Activated CD4-positive, alpha-beta T cell treated with anti-CD3 and anti-CD28 coated beads for 1 hour (primary cell): Measurements from ENCODE around the gene RYR2.
"Not testable (repeated sequence)": the region's sequence is repeated elsewhere in the genome, so short reads cannot be mapped to it uniquely, and the experiment has no call there.

Source experiments
- DNase-seq: peaks from one replicate; pipeline ENCODE4 v3.0.0-alpha.2; 2020

RYR2 gene

DNA sequence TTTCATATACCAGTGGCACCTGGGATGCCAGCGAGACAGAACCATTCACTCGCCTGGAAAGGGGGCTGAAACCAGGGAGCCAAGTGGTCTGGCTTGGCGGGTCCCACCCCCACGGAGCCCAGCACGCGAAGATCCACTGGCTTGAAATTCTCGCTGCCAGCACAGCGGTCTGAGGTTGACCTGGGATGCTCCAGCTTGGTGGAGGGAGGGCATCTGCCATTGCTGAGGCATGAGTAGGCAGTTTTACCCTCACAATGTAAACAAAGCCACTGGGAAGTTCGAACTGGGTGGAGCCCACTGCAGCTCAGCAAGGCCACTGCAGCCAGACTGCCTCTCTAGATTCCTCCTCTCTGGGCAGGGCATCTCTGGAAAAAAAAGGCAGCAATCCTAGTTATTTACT, 778.6 kb downstream of the RYR2 start:
- not testable (repeated sequence) for DNase-seq

DNA sequence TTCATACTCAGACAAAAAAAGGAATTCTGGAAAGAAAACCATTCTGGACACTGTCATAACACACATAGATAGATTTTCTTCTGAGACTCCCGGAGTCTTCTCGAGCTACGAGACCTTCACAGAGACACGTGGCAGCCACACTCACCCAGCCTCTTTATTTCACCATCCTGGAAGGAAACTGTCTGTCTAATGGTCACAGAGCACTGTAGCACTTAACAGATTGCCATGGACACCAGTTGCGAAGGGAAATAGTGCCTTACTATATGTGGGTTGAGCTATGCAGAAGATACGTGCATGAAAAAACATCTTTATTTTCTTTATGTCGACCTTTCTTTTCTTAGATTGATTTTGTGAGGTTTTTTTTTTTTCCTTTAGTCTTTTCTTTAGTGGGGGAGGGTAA, 790.9 kb downstream of the RYR2 start:
- DNase-seq, result no peak

DNA sequence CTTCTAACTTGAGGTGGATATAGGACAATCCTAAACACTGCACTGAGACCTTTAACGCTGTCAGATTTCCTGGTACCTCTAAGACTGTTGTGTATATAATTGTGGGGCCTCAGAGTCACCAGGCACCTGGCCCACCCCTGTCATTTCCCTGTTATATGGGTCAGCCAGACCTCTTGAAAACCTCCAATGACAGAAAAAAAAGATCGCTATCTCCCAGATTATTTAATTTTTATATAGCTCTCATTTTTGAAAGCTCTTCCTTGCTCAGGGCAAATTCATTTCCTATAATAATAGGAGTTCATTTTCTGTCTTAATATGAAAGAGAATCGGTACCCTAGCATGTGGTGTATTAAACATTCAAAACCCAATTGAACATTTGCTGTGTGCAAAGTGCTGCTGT, 792.1 kb downstream of the RYR2 start:
- no peak for DNase-seq

DNA sequence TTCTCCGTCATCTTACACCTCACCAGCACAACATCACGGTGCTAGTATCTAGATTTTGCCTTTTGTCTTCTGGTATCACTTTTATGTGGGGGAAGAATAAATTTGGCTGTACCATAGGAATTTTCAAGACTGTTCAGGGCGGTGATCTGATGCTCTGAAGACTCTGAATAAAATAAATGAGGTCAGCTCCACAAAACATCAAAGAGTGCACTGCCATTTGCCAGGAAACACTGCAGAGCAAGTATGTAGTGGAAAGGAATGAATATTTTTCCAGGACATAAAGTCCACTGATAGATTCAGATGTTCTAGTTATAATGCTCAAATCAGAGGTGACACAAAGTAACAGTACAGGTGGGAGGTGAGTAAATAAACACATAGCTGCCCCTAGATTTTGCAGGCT, 792.5 kb downstream of the RYR2 start:
- DNase-seq, result no peak

DNA sequence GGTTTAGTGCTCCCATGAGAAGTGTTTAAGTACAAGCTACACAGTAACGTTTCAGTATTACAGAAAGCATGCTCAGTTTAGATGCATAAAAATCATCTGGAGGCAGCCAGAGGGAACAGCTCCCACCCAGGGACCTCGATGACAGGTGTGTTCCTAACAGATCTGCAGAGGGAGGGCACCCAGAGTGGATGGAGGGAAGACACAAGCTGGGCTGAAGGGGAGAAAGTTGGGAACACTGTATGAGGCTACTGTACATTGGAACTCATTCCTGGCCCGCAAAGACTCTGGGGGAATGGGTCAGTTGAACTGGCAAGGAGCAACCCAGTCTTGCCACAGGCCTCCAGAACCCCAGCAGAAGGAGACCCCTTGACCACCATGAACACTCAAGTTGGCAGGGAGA, 796.3 kb downstream of the RYR2 start:
- no peak for DNase-seq

DNA sequence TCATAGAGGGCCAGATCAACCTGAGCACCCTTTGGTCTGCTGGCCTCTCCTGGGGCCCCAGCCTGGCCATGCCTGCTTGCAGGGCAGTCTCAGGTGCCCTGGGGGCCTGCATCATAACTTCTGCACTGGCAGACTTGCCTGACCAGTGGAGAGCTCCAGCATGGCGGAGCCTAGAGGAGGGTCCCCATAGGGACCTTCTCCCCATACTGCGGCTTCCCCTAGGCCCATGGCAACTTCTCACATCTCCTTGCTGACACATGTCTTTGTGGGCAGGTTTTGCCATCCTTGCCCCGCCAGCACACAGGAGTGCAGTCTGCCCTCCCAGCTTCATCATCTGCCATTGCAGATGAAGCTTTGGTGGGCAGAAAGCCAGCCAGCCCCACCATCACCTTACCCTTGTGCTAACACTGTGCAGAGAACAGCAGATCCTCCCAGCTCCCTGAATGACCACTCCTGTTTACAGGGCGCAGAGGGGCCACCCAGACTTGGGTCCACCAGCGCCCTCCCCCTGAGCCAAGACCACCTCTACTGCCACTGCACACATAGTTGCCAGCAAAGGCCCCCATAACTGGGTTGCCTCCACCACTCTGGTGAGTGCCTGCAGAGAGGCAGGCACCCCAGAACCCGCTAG, 797.0 kb downstream of the RYR2 start:
- DNase-seq, result no peak

DNA sequence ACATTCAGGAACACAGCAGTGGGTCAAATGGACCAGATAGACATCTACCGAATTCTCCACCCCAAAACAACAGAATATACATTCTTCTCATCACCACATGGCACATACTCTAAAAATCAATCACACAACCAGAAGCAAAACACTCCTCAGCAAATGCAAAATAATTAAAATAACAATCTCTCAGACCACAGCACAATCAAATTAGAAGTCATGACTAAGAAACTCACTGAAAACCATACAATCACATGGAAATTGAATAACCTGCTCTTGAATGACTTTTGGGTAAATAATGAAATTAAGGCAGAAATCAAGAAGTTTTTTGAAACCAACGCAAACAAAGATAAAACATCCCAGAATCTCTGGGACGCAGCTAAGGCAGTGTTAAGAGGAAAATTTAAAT, 799.5 kb downstream of the RYR2 start:
- DNase-seq, result no peak

DNA sequence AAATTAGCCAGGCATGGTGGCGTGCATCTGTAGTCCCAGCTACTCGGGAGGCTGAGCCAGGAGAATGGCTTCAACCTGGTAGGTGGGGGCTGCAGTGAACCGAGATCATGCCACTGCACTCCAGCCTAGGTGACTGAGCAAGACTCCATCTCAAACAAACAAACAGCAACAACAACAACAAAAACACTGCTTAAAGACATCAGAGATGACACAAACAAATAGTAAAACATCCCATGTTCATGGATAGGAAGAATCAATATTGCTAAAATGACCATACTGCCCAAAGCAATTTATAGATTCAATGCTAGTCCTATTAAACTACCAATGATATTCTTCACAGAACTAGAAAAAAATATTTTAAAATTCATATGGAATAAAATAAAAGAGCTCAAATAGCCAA, 801.5 kb downstream of the RYR2 start:
- not testable (repeated sequence) for DNase-seq

DNA sequence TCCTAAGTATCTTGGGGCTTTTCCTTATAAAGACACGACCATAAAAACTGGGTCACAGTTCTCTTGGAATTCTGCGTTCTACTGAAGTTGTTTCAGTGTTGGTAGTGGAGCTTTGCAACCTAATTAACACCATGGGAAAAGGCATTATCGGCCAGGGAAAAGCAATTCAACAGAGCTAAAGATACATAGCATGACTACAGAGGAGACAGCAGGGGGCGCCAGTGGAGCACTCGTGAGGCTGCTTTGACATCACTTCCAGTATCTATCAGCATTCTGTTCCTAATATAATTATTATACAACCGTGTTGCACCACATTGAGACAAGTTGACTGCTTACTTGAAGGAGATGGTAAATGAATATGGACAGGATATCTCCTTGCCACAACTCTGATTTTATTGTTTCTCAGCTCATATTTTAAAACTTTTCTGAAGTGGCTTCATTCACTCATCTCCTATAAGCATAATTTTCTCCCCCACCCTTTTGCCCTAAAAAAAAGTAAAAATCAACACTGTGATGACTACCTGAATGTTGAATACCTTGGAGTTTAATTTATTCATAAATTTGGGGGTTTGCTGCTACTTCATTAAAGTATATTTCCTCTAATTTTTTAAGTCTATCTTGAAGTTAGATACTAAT, 809.3 kb downstream of the RYR2 start:
- DNase-seq, result no peak

DNA sequence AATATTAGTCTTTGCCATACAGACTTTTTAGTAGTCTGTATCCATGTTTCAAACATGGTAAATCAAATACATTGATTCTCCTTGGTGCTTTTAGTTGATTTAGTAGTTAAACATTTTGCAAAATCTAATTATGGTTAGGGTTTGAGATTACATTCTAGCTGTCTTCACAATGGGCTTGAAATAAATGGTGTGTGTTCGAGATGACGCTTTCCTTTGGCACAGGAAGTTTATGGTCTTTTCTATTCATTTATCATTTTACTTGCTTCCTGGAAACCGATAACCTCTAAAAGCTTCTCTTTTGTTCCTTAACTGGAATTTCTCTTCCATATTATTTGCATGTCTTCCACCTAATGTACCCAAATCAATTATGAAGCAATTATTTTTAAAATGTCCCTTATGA, 810.4 kb downstream of the RYR2 start:
- no peak for DNase-seq

DNA sequence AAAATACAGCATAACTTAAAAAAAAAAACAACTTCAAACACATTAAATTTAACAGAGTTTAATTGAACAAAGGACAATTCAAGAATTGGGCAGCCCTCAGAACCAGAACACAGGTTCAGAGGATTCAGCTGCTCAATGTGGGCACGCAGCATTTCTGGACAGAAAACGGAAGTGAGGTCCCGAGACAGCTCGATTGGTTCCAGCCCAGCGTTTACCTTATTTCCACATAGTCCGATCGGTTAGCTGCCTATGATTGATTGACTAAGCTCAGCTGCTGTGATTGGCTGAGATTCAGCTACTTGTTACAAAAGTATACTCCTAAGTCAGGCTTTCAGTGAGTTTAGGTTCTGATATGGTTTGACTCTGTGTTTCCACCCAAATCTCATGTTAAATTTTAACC, 815.5 kb downstream of the RYR2 start:
- no peak for DNase-seq

DNA sequence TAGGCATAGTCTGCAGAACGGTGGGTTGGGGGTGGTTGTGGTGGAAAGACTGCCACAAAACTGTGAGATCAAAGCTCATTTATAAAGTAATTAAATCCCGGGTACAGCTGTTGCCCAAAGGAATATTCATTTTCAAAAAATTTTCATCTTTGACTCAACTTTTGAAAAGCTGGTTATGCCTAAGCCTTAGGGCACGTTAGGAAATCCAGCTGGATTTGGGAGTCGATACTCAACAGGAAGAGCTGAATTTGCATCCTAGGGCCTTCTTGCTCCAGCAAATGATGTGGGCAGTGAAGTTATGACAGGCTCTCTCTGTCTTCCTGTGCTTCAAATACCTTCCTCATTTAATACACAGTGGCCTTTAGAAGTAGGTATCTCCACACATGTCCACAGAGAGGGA, 817.0 kb downstream of the RYR2 start:
- DNase-seq, result no peak

DNA sequence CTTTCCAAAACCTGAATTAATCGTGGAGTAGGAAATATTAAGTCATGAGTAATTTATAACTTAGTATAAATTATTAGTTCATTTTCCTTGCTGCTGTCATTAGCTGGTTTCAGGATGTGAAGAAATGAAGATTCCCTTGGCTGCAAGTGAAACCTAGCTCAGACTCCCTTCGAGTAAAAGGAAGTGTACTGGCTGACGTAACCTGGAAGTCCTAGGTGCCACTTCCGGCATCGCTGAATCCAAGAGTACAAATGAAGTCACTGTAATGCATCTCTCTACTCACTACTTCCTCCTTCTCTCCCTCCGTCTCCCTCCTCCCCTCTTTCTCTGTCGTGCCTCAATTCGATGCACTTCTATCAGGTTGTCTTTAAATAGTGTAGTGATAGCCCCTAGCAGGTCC, 820.0 kb downstream of the RYR2 start:
- DNase-seq, result no peak

DNA sequence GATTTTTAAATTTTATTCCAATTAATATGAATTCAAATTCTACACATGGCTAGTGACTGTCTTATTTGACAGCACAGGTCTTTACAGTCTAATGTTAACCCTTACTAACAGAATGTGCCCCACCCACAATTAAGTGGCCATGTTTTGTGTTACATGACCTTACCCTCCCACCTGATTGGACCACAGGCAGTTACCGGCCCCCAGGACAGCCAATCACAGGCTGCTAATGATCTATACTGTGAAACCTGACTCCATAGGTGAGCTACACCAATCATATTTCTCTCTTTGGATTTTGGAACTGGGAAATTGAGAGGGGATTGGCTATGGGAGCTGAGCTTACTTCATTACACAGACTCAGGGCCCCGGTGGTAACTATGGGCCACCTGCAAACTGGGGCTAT, 821.2 kb downstream of the RYR2 start:
- no peak for DNase-seq

DNA sequence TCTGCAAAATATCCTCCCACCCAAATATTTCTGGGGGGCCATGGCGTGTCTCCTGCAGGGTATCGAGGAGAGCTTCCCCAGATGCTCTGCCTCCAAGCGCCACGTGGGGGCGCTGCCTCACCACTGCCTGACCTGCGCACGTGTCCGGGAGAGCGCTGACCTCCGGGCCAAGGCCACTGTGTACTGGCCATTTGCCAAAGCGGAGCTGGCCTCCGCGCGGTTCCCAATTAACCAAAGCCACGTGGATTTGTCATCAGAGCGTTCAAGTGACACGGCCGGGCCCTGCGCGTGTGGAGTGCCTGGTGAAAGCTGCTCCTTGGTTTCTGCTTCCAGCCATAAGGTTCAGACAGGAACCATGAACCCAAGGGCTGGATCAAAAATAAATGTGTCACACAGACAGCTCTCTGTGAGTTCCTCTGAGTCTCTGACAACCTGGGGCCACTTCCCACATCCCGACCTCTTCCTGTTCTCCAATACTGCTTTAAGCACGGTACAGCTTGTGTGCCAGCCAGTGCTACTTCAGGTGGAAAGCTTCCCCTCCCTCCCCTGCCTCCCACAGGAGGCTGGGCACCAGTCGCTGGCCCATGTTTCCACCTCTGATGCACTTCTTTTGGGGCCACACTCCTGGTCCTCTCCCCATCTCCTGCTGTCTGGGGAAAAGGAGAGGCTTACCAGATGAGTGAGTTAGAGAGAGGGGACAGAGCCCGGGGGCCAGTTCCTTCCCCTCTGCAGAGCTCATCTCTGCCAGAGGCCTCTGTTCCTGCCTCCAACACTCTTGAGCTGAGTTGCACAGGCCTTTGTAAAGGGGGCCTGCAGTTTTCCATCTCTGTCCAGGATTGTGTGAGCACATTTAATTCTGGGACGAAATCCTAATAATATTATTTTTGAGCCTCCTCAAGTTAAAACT, 822.6 kb downstream of the RYR2 start:
- no peak for DNase-seq

DNA sequence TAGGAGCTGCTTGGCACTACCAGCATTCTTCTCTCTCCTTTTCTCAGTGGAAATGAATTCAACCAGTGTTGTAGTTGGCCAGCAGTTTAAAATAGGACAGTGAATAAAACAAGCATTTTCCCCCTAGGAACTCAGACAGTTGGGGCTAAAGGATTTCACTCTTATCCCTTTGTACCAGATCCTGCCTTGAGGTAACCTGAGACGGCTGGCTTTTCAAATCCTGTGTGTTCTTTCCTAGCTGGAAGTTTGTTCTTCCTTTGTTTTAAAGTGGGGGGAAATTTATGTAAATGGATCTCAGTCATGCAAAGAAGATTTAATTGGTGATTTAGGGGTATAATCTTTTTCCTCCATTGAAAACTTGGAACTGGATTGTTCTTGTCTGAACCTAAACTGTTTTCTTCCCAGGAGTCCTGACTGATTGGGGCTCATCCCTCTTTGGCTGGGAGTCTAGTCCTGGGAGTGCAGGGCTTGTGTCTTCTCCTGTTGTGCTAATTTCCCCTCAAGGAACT, 825.5 kb downstream of the RYR2 start:
- no peak for DNase-seq

DNA sequence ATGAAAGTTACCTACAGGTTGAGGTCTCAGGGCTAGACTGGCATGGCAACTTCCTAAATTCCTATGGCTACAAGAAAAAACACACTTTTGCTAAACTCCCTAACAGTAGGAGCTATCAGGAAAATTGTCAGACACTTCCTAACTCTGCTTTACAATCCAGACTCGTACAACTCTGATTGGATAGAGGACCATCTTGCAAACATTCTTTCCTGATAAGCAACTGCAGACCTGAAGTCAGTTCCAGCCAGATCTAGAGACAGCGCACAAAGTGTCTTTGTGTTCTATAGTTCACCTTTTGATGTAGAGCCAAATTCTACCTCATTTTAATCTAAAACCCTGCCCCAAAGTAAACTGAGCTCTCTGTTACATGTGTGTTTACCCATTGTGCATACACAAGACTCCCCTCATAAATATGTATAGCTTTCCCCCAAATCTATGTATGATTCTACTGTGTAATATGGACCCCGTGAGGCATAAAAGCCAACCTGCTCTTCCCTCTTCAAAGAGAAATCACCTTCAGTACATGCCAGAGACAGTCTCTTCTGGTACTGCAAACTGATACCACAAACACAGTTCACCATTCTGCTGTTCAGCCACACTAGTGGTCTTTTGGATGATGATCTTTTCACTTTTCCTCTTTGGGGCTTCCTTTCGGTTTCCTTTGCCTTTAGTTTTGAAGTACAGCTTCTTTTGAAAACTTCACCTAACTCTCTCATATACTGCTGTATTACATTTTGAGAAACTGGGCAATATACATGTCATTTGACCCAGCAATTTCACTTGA, 827.0 kb downstream of the RYR2 start:
- no peak for DNase-seq

DNA sequence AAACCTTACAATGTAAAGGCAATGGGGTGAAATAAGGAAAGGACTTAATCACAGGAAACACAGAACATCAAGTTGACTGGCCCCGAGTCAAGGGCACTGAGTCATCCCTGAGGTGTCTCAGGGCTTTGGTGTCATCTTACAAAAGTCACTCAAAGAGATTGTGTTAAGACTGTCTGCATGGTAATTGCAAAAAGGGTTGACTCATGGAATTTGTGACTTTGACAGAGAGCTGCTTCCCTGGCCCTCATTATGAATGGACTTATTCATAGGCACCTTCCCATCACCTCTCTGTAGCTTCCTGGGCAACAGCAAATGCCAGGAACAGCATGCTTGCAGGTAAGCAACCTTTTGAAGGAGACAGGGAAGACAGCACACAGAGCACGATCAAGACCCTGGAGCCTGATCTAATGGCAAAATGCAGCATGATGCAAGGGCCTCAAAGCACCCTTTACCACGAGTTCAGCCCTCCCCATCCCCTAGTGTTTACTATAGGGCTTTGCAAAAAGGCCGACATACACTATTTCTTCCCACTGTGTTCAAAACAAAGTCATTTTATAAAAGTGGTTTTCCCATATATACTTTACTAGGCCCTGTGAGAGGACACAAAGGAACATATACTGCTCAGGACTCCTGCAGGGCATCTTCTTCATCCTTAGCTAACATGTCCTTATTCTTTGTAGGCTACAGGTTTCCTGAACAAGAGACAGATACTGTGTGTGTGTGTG, 831.7 kb downstream of the RYR2 start:
- DNase-seq, result no peak

DNA sequence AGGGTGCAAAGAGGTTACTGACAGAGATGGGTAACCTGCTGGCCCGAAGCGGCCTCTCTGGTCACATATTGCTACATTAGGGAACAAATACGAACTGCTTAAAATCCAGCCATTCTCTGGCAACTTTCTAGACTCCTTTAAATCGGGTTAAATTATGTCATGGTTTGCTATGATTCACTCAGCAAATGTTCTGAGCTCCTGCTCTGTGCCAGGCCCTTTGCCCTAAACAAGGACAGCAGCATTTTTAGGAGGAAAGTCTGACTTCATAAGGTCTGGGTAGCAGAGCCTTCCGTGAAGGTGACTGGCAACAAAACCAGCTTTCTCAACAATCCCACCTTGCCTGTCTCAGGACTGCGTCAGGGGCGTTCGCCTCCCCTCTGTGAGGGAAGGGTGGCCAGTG, 833.3 kb downstream of the RYR2 start:
- DNase-seq, result no peak

DNA sequence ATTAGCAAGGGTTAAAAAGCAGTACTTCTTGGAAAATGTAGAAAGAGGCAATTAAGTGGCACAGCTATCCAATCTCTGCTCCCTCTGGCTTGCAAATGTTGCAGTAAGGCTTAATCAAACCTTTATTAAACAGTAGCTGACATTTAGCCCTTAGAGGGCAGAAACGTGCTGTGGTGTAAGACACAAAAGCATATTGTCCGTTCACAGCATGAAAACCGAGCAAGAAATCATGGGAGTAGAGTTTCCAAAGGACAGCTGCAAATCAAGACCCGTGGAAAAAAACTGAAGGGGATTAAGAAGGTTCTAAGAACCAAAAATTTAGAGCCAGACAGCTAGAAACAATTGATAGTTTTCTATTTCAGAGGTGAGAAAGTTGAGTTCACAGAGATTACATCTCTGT, 835.6 kb downstream of the RYR2 start:
- DNase-seq, result no peak

DNA sequence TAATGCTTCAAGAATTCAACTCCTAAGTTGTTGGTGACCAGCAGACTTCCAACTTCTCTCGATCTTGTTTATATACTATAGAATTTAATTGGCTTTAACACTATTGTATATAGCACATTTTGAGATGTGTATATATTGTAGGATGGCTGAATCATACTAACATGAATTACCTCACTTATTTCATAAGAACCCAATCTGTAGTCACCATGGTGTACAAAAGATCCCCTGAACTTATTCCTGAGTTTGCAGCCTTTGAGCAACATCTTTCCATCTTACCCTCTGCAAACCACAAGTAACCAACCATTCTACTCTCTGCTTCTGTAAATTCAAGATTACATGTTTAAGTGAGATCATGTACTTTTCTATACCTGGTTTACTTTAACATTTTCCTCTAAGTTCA, 836.4 kb downstream of the RYR2 start:
- DNase-seq, result no peak

DNA sequence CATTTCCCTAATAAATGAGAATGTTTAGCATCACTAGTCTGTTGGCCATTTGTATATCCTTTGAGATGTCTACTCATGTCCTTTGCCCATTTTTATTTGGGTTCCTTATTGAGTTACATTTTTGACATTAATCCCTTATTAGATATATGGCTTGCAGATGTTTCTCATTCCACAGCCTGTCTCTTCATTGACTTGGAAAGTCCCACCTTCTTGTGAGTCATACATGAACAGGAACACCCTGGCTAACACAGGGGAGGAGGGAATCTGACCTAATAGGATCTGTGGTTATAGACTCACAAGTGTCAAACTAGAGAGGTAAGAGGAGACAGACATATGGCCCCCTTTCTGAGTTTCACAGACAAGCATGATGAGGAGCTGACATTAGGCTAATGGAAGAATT, 837.2 kb downstream of the RYR2 start:
- DNase-seq, result no peak
